H1 (cell line): ENCODE results near the gene PEAK3. TPM values are rescaled to one million over a fixed set of nuclear protein-coding genes. Genes with fewer than 3 reads are reported as not detected.

Source experiments
- CTCF ChIA-PET: fragments of 300-600 bp; sonication (Branson Sonifier 250); formaldehyde crosslinking; loops from one replicate; lab custom pipeline; 2021; ENCODE audit not compliant: partially characterized antibody; lab: Charles Lee
- POLR2A ChIA-PET: fragments of 300-600 bp; sonication (Branson Sonifier 250); formaldehyde crosslinking; loops from one replicate; lab custom pipeline; 2021; ENCODE audit warnings: inconsistent platforms; ENCODE audit not compliant: partially characterized antibody; lab: Charles Lee
- DNase-seq, 2 experiments: peaks; one replicate each; pipeline versions ENCODE4 v3.0.0 to v3.0.0-alpha.2; 2010 to 2022; ENCODE audit warnings: low spot score in 2 of 2, low read depth in 1 of 2, mixed read lengths in 1 of 2
- FAIRE-seq: peaks from 2 replicates; lab custom pipeline; 2011; peaks lifted over from hg19 to GRCh38; lab: Jason Lieb, UNC
- H2AFZ ChIP-seq: 2 replicates; pipeline ENCODE4 v1.8.1; 2012; ENCODE audit warnings: low read length, inconsistent platforms
- H2AK5ac ChIP-seq: 2 replicates; pipeline ENCODE4 v1.6.1; 2013; ENCODE audit warnings: low read depth, low read length
- H2BK120ac ChIP-seq: replicated peaks from 2 replicates; pipeline ENCODE3; 2013; ENCODE audit warnings: low read depth, low read length, inconsistent platforms
- H2BK12ac ChIP-seq: 2 replicates; pipeline ENCODE4 v1.6.1; 2013; ENCODE audit warnings: low read depth, low read length
- H2BK15ac ChIP-seq: 2 replicates; pipeline ENCODE4 v1.6.1; 2013; ENCODE audit warnings: low read length
- H2BK20ac ChIP-seq: 2 replicates; pipeline ENCODE4 v1.6.1; 2013; ENCODE audit warnings: low read length
- H2BK5ac ChIP-seq: 2 replicates; pipeline ENCODE4 v1.6.1; 2013; ENCODE audit warnings: low read depth, low read length
- H3K14ac ChIP-seq: 2 replicates; pipeline ENCODE4 v1.6.1; 2013; ENCODE audit warnings: inconsistent platforms; ENCODE audit not compliant: insufficient read length
- H3K18ac ChIP-seq: 2 replicates; pipeline ENCODE4 v1.6.1; 2013; ENCODE audit warnings: low read length; ENCODE audit errors: extremely low read depth
- H3K23ac ChIP-seq: 2 replicates; pipeline ENCODE4 v1.6.1; 2013; ENCODE audit warnings: inconsistent platforms; ENCODE audit not compliant: insufficient read length
- H3K23me2 ChIP-seq: 2 replicates; pipeline ENCODE4 v1.6.1; 2013; ENCODE audit warnings: low read depth, low read length
- H3K27ac ChIP-seq: 2 replicates; pipeline ENCODE4 v1.6.1; 2011; ENCODE audit warnings: low read depth, low read length, inconsistent platforms
- H3K27me3 ChIP-seq, 4 experiments: replicated peaks in 1 of 4; 1 replicate in 1 of 4; 2 replicates in 3 of 4; pipeline versions ENCODE4 v1.6.1 to v1.8.1; 2011 to 2013; ENCODE audit warnings: low read length in 3 of 4, mild to moderate bottlenecking in 3 of 4, inconsistent platforms in 2 of 4, mixed read lengths in 2 of 4, moderate library complexity in 1 of 4; ENCODE audit not compliant: control insufficient read depth in 3 of 4, insufficient read depth in 3 of 4; ENCODE audit errors: extremely low read depth in 1 of 4
- H3K36me3 ChIP-seq, 4 experiments: 2 replicates each; pipeline versions ENCODE4 v1.6.1 to v1.8.1; 2011 to 2013; ENCODE audit warnings: mild to moderate bottlenecking in 4 of 4, low read length in 3 of 4, moderate library complexity in 2 of 4, control low read depth in 1 of 4, inconsistent platforms in 1 of 4; ENCODE audit not compliant: insufficient read depth in 4 of 4, control insufficient read depth in 2 of 4
- H3K4ac ChIP-seq: replicated peaks from 2 replicates; pipeline ENCODE3; 2013; ENCODE audit warnings: low read length, low read depth, mixed read lengths, inconsistent platforms; ENCODE audit not compliant: insufficient read length
- H3K4me1 ChIP-seq, 4 experiments: replicated peaks in 1 of 4; 1 replicate in 1 of 4; 2 replicates in 3 of 4; pipeline versions ENCODE4 v1.6.1 to v1.8.1; 2011 to 2013; ENCODE audit warnings: low read length in 3 of 4, inconsistent platforms in 2 of 4, mixed read lengths in 1 of 4; ENCODE audit not compliant: insufficient read depth in 4 of 4, control insufficient read depth in 3 of 4
- H3K4me2 ChIP-seq, 2 experiments: 2 replicates each; pipeline versions ENCODE4 v1.6.1 to v1.8.1; 2011 to 2013; ENCODE audit warnings: low read depth in 2 of 2, low read length in 2 of 2, control low read depth in 1 of 2, inconsistent platforms in 1 of 2, mild to moderate bottlenecking in 1 of 2; ENCODE audit not compliant: insufficient read depth in 1 of 2
- H3K4me3 ChIP-seq, 4 experiments: fragments of 200-600, 300-600 bp in 1 of 4; sonication (generic), shearing (Covaris generic), sonication (Bioruptor Twin) in 1 of 4; 2 replicates each; pipeline versions ENCODE4 v1.5.1 to v1.8.1; 2011 to 2016; ENCODE audit warnings: low read length in 4 of 4, low read depth in 3 of 4, control low read depth in 2 of 4, inconsistent platforms in 2 of 4, mild to moderate bottlenecking in 2 of 4, mixed read lengths in 1 of 4, moderate library complexity in 1 of 4; ENCODE audit not compliant: insufficient read depth in 2 of 4; ENCODE audit errors: extremely low read depth in 1 of 4
- H3K56ac ChIP-seq: replicated peaks from 2 replicates; pipeline ENCODE3; 2013; ENCODE audit warnings: low read depth, mild to moderate bottlenecking, mixed read lengths, low read length, inconsistent platforms; ENCODE audit not compliant: insufficient read length
- H3K79me1 ChIP-seq: 2 replicates; pipeline ENCODE4 v1.6.1; 2013; ENCODE audit warnings: low read depth, low read length, control low read depth
- H3K79me2 ChIP-seq, 2 experiments: 2 replicates each; pipeline versions ENCODE4 v1.6.1 to v1.8.1; 2012 to 2013; ENCODE audit warnings: low read length in 2 of 2, mild to moderate bottlenecking in 2 of 2, inconsistent platforms in 1 of 2; ENCODE audit not compliant: insufficient read depth in 2 of 2, control insufficient read depth in 1 of 2
- H3K9ac ChIP-seq, 4 experiments: replicated peaks in 1 of 4; 1 replicate in 1 of 4; 2 replicates in 3 of 4; pipeline versions ENCODE4 v1.6.1 to v1.8.1; 2011 to 2013; ENCODE audit warnings: low read depth in 3 of 4, low read length in 3 of 4, control low read depth in 2 of 4, mild to moderate bottlenecking in 2 of 4, moderate library complexity in 2 of 4, inconsistent platforms in 1 of 4; ENCODE audit errors: extremely low read depth in 1 of 4
- H3K9me3 ChIP-seq, 2 experiments: 2 replicates each; pipeline versions ENCODE4 v1.6.1 to v1.8.1; 2012 to 2013; ENCODE audit warnings: mild to moderate bottlenecking in 2 of 2, moderate library complexity in 2 of 2, control low read depth in 1 of 2, inconsistent platforms in 1 of 2, low read depth in 1 of 2, low read length in 1 of 2, mixed read lengths in 1 of 2; ENCODE audit not compliant: insufficient read depth in 2 of 2
- H4K20me1 ChIP-seq, 2 experiments: replicated peaks in 1 of 2; 2 replicates each; pipeline versions ENCODE3 to v1.8.1; 2011 to 2013; ENCODE audit warnings: inconsistent platforms in 2 of 2, low read length in 2 of 2, mild to moderate bottlenecking in 1 of 2; ENCODE audit not compliant: insufficient read depth in 2 of 2, control insufficient read depth in 1 of 2
- H4K5ac ChIP-seq: 2 replicates; pipeline ENCODE4 v1.6.1; 2013; ENCODE audit warnings: low read length, low read depth, mixed read lengths, inconsistent platforms; ENCODE audit not compliant: insufficient read length
- H4K8ac ChIP-seq: 2 replicates; pipeline ENCODE4 v1.8.0; 2013; ENCODE audit warnings: mild to moderate bottlenecking, moderate library complexity, low read length, inconsistent platforms; ENCODE audit not compliant: insufficient read depth; ENCODE audit errors: extremely low read depth
- H4K91ac ChIP-seq: replicated peaks from 2 replicates; pipeline ENCODE3; 2013; ENCODE audit warnings: low read length, mixed read lengths, inconsistent platforms; ENCODE audit not compliant: insufficient read length
- CHD1 ChIP-seq: IDR thresholded peaks from 2 replicates; pipeline ENCODE4 v1.6.1; 2012; ENCODE audit warnings: low read depth, low read length, improper control_type of control experiment
- CHD2 ChIP-seq: IDR thresholded peaks from 2 replicates; pipeline ENCODE4 v1.6.1; 2012; ENCODE audit warnings: low read length, improper control_type of control experiment
- E2F6 ChIP-seq: IDR thresholded peaks from 2 replicates; pipeline ENCODE4 v1.6.1; 2012; ENCODE audit warnings: inconsistent platforms
- KDM4A ChIP-seq: IDR thresholded peaks from one replicate; pipeline ENCODE4 v1.7.1; 2012; ENCODE audit warnings: low read depth, mild to moderate bottlenecking, moderate library complexity, low read length, inconsistent platforms; ENCODE audit not compliant: severe bottlenecking
- TBP ChIP-seq: IDR thresholded peaks from 2 replicates; pipeline ENCODE4 v1.6.1; 2011; ENCODE audit warnings: low read depth, low read length, improper control_type of control experiment
- WGBS, 2 experiments: shearing (Covaris generic) in 1 of 2; methylation state at CpG; one replicate each; pipeline versions ENCODE4 v1.1.6 to v1.1.7; 2013 to 2015; ENCODE audit warnings: low lambda C conversion rate in 2 of 2, mixed read lengths in 2 of 2, inconsistent platforms in 1 of 2, low coverage in 1 of 2, missing lambda C conversion rate in 1 of 2; ENCODE audit not compliant: insufficient replicate concordance in 2 of 2, insufficient coverage in 1 of 2, insufficient read length in 1 of 2; ENCODE audit errors: extremely low coverage in 1 of 2, missing lambda C conversion rate in 1 of 2; 5-methylcytosine and 5-hydroxymethylcytosine counted together
- polyA plus RNA-seq, 7 experiments: library from polyadenylated mRNA; depleted of rRNA in 3 of 7; stranded (reverse) in 5 of 7; unstranded in 2 of 7; fragments of >200 nt in 5 of 7; fragments of 200-250 nt in 2 of 7; gene quantifications; 1 replicate in 5 of 7; 2 replicates in 1 of 7; 4 replicates in 1 of 7; pipeline versions ENCODE4 v1.2.1 to v1.2.3, GENCODE V29; 2011 to 2013; ENCODE audit warnings: missing spikeins in 2 of 7, mixed read lengths in 2 of 7
- total RNA-seq: library from RNA; stranded (reverse); fragmentation: NEBNext Ultra II Directional; extraction: Animal tissue kit (Norgen Biotek cat#: 25700); gene quantifications from 2 replicates; pipeline ENCODE4 v1.2.1, GENCODE V29; 2021

PEAK3 gene
- total and polyA plus RNA-seq, 2 of the 8 experiments (the other 6 are each of a cell fraction or from before 2014, with no cell fraction given), result not detected

GRCh38 chr19:2277138-2277537 lies 4.8 kb downstream of the PEAK3 start:
- Histone ChIP-seq H4K8ac (no peak overlapping the region), H3K18ac (no peak overlapping the region), H3K79me2 (peaks cover 0 to 13% of the 10 kb centered on the region in 2 experiments; a peak in 2 of 4 replicates), H2AK5ac (no peak overlapping the region), H2BK12ac (no peak overlapping the region), H3K79me1 (peaks cover 3% of the 10 kb centered on the region; the same call in 1 of the 2 replicates), H2BK20ac (no peak overlapping the region), H2AFZ (no peak overlapping the region), H3K23ac (no peak overlapping the region), H4K20me1 (peaks cover 9 to 15% of the 10 kb centered on the region in 2 experiments), H3K56ac (no peak overlapping the region), H2BK5ac (no peak overlapping the region), H3K27me3 (peaks cover 0 to 6% (median 4%) of the 10 kb centered on the region in 4 experiments; a peak in 5 of 7 replicates), H2BK15ac (no peak overlapping the region), H4K5ac (no peak overlapping the region), H3K9ac (no peak overlapping the region), H4K91ac (no peak overlapping the region), H3K4me3 (no peak overlapping the region), H3K4me1 (peaks cover 0 to 12% (median 2%) of the 10 kb centered on the region in 4 experiments; a peak in 4 of 7 replicates), H3K9me3 (no peaks in the 10 kb centered on the region), H3K36me3 (peaks cover 2 to 12% (median 6%) of the 10 kb centered on the region in 4 experiments; a peak in 4 of 8 replicates), H3K23me2 (peaks cover 3% of the 10 kb centered on the region; the same call in 1 of the 2 replicates), H3K4me2 (no peak overlapping the region), H3K4ac (no peak overlapping the region), H2BK120ac (no peak overlapping the region), H3K14ac (no peak overlapping the region), H3K27ac (no peak overlapping the region)
- DNase-seq (no peak), FAIRE-seq (no peak)
- ChIA-PET CTCF (interaction anchor here (0.7 to 6.2 kb wide), 10 partner anchors 10 to 257 kb away, joined by 3 to 106 read pairs (median 6); partner anchors contain the start of gene JSRP1), POLR2A (interaction anchor here (0.6 to 23.4 kb wide), 11 partner anchors 9 to 104 kb away, joined by 3 to 330 read pairs (median 4); partner anchors contain the start of genes AMH, JSRP1 and PLEKHJ1)
- TF ChIP-seq CHD1 (no peak), TBP (no peak), E2F6 (no peak), KDM4A (no peak), CHD2 (no peak)
- 92% methylated on average over 9 of the region's 9 CpGs; no CpG with 5 or more reads in 1 of the 2 experiments for WGBS, 2 experiments
